Measurements from ENCODE around the gene HS3ST3A1.
A peak's percentile ranks its signal among the peaks of the same experiment; 100 is the strongest.

Gene HS3ST3A1

DNA sequence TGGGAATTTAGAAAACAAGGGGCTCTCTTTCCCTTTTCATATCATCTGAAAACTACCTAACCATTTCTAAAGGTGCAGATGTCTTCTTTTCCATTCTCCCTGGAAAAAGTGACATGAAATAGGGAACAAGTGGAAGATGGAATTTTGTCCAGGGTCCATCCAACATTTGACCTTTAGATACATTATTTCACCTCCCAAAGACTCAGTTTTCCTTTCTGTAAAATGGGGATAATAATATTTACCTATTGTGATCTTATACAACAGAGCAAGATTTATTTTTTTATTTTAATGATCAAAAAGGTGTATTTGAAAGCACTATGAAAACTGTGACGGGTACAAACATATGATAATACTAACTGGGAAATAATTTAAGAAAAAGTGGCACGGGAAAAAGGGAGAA lies 106.3 kb downstream of the HS3ST3A1 start:
- TF ChIP-seq, protein P1, sequence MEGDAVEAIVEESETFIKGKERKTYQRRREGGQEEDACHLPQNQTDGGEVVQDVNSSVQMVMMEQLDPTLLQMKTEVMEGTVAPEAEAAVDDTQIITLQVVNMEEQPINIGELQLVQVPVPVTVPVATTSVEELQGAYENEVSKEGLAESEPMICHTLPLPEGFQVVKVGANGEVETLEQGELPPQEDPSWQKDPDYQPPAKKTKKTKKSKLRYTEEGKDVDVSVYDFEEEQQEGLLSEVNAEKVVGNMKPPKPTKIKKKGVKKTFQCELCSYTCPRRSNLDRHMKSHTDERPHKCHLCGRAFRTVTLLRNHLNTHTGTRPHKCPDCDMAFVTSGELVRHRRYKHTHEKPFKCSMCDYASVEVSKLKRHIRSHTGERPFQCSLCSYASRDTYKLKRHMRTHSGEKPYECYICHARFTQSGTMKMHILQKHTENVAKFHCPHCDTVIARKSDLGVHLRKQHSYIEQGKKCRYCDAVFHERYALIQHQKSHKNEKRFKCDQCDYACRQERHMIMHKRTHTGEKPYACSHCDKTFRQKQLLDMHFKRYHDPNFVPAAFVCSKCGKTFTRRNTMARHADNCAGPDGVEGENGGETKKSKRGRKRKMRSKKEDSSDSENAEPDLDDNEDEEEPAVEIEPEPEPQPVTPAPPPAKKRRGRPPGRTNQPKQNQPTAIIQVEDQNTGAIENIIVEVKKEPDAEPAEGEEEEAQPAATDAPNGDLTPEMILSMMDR (conservative IDR thresholded peaks at IDR 0.05; ENCODE audit: low read depth, low read length), result no peak
- no peak overlapping the region for H3K4me3 ChIP-seq (ENCODE audit: low read length)
- DNase-seq (ENCODE audit: low read depth), result no peak

DNA sequence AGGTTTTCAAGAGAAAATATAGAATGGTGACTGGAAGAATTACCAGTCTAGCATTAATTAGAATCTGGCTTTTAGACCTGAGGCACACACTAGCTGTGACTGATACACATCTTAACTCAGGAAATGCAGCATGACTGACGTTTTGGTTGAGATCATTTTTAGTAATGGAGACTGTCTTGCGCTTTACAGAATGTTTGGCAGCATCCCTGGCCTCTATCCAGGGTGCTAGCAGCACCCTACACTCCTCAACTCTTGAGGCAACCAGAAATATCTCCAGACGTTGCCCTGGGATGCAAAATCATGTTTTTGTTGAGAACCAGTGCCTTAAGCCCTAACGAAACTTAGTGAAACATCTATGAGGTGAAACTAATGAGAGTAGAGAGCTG lies 109.0 kb downstream of the HS3ST3A1 start:
- no peak for DNase-seq (ENCODE audit: low read depth)
- TF ChIP-seq, protein P1 (conservative IDR thresholded peaks at IDR 0.05; ENCODE audit: low read depth, low read length), result no peak
- no peak overlapping the region for H3K4me3 ChIP-seq (ENCODE audit: low read length)

DNA sequence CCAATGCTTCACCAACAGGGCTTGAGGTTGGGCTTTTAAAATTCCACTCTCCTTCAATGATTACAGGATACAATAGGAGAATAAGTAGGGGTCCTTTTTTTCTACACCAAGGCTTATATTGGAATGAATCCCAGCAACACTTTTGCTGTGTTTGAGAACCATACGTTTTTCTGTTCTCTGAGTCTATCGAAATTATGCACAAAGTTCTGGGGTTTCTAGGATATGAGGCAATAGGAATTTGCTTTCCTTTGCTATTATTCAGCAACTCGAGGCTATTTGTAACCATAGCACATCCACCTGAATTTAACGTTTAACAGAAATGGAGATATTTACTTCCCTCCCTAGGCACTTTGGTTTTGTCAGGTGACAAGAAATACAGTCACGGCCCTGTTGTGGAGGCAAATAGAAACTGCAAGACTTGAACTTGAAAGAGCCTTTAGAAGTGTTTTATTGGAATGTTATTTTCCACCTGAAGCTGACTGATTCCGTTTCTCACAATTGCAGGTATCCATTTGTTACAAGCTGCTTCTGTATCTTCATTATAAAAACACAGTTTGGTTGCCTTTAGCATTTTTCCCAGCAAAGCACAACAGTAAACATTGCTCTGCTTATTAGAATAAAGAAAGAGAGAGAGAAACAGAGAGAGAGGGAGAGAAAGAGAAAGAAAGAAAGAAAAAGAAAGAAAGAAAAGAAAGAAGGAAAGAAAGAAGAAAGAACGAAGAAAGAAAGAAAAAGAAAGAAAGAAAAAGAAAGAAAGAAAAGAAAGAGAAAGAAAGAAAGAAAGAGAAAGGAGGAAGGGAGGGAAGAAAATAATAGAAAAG lies 109.6 kb downstream of the HS3ST3A1 start:
- no peak for DNase-seq (ENCODE audit: low read depth)
- TF ChIP-seq, protein P1 (conservative IDR thresholded peaks at IDR 0.05; ENCODE audit: low read depth, low read length), result no peak

DNA sequence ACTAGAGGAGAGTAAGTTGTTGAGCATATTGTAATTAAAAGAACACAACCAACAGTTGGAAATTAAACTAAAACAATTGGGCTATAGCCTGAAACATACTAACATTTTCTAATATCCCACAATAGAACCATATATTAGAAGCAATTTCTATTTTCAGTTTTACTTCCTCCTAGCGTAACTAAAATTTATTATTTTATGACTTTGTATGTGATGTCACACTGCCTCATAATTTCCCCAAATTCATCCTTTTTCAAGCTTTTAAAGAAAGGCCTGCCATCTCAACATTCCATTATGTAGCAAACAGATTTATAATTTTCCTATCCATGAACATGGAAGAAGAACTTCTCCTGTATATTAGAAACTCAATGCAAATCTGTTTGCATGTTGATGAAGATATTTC lies 110.2 kb downstream of the HS3ST3A1 start:
- no peak for DNase-seq (ENCODE audit: low read depth)
- TF ChIP-seq, protein P1 (conservative IDR thresholded peaks at IDR 0.05; ENCODE audit: low read depth, low read length), result no peak
- H3K4me3 ChIP-seq (ENCODE audit: low read length), result no peak overlapping the region

More for the DNA sequence above, 109.6 kb downstream of the HS3ST3A1 start:
- no peak overlapping the region for H3K4me3 ChIP-seq (ENCODE audit: low read length)

DNA sequence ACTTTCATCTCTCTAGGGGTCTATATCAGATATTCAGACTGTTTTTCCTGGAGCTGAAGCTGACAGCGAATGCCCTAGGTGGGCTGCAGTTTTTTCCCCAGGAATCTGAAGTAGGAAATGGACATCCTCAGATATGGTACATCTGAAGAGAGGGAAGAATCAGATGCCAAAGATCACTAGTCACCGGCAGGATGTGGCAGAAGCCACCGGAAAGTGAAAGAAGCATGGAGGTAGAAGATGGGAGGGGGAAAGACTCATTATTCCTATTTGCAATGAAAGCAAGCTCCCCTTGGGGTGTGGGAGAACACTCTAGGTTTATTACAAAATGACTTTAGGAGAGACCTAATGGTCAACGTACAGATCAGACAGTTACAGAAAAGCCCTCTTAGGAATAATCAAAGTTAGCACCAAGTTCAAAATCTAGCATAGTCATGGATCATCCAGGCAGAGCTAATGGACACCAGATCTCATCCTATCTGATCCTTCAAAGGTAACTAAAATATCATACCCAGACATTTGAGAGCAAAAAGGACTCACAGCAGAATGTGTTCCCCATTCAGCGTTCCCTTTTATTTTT lies 110.7 kb downstream of the HS3ST3A1 start:
- DNase-seq (ENCODE audit: low read depth), result no peak
- TF ChIP-seq, protein P1 (conservative IDR thresholded peaks at IDR 0.05; ENCODE audit: low read depth, low read length), result no peak
- no peak overlapping the region for H3K4me3 ChIP-seq (ENCODE audit: low read length)

DNA sequence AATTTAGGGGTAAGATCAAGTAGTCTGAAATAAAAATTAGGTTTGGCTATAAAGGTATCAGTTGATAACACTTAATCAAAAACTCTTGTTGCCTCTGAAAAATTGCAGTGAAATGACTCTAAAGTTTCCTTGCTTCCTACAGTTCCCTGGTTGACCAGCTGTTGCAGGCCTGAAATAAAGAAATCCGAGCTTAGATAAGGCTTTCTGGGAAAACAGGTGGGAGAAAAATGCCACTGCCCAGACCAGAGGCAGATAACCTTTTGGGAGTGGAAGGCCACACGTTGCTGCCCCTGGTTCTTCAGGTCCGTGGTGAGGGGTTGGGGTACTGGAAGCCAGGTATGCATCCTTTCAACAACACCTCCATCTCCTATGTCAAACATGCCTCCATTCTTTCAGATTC lies 111.3 kb downstream of the HS3ST3A1 start:
- TF ChIP-seq, protein P1 (conservative IDR thresholded peaks at IDR 0.05; ENCODE audit: low read depth, low read length), result peak; percentile 26
- no peak for DNase-seq (ENCODE audit: low read depth)

DNA sequence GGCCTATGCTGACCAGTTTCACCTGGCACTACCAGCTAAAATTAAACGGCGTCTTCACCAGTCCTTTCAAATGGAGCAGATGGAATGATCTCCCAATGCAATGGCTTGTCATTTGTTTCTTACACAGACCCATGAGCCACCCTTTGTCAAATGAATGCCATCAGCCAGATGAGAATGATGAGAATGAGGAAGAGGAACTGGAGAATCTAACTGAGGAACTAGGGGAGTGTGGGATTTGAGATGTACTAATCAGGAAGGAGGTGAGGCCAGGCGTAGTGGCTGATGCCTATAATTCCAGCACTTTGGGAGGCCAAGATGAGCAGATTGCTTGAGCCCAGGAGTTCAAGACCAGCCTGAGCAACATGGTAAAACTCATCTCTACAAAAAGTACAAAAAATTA lies 116.4 kb downstream of the HS3ST3A1 start:
- no peak overlapping the region for H3K4me3 ChIP-seq (ENCODE audit: low read length)
- TF ChIP-seq, protein P1 (conservative IDR thresholded peaks at IDR 0.05; ENCODE audit: low read depth, low read length), result no peak
- no peak for DNase-seq (ENCODE audit: low read depth)

More for the DNA sequence above, 111.3 kb downstream of the HS3ST3A1 start:
- H3K4me3 ChIP-seq (ENCODE audit: low read length), result no peak overlapping the region

Measured in retinal pigment epithelial cell (primary cell).